ENCODE measurements around the gene ARHGAP45.

ARHGAP45 gene

GRCh38 chr19:1053176-1054101 is 13.5 kb upstream of the ARHGAP45 start:
- Histone ChIP-seq H3K23ac (ENCODE audit: low read depth, low read length, poor library complexity) (no peak overlapping the region), H3K4me1 (ENCODE audit: control insufficient read depth in 2 of 2, insufficient read depth in 1 of 2, low read depth in 1 of 2, low read length in 2 of 2) (peaks cover 0 to 2% of the 10 kb centered on the region in 2 donors), H4K91ac (ENCODE audit: low read depth, low read length, poor library complexity) (no peak overlapping the region), H2BK5ac (ENCODE audit: low read length) (no peak overlapping the region), H4K8ac (ENCODE audit: low read depth, low read length) (peak overlapping the region; percentile 48), H3K27ac (replicated peaks; ENCODE audit: low read length) (no peak overlapping the region), H3K18ac (ENCODE audit: low read length) (peak overlapping the region; percentile 72), H2BK12ac (ENCODE audit: low read length) (no peak overlapping the region), H2AFZ (ENCODE audit: low read length) (no peak overlapping the region), H3K14ac (ENCODE audit: low read length) (peak overlapping the region; percentile 84), H3K4ac (ENCODE audit: low read length) (no peak overlapping the region), H2BK15ac (ENCODE audit: low read length) (peak overlapping the region; percentile 26), H3K9me3 (replicated peaks in 1 of 2; ENCODE audit: control insufficient read depth in 2 of 2, insufficient read depth in 1 of 2, low read depth in 1 of 2, low read length in 2 of 2) (peaks cover 0 to 30% of the 10 kb centered on the region in 2 donors), H2AK5ac (ENCODE audit: low read depth, low read length) (peak overlapping the region; percentile 68), H2BK120ac (ENCODE audit: low read depth, low read length) (no peak overlapping the region), H3K79me1 (ENCODE audit: low read depth, low read length) (no peaks in the 10 kb centered on the region), H3K36me3 (replicated peaks in 1 of 2; ENCODE audit: control insufficient read depth in 2 of 2, insufficient read depth in 2 of 2, low read length in 2 of 2) (peaks cover 0 to 2% of the 10 kb centered on the region in 2 donors), H3K27me3 (ENCODE audit: control insufficient read depth in 3 of 3, insufficient read depth in 3 of 3, low read depth in 1 of 3, low read length in 3 of 3) (no peaks in the 10 kb centered on the region), H3K4me3 (ENCODE audit: low read length in 2 of 2) (no peak overlapping the region), H3K4me2 (ENCODE audit: insufficient read depth, low read length, poor library complexity, severe bottlenecking) (no peak overlapping the region), H3K9ac (ENCODE audit: low read depth, low read length, poor library complexity) (no peak overlapping the region)
- WGBS, 2 donors (ENCODE audit: extremely low coverage in 2 of 2, insufficient read length in 2 of 2, insufficient replicate concordance in 1 of 2): no CpG with 5 or more reads among the region's 31 CpGs
- no peak for DNase-seq (ENCODE audit: low spot score)

GRCh38 chr19:1054102-1055027 is 12.6 kb upstream of the ARHGAP45 start:
- peaks cover 0 to 4% of the 10 kb centered on the region in 2 donors for H3K36me3 ChIP-seq (replicated peaks in 1 of 2; ENCODE audit: control insufficient read depth in 2 of 2, insufficient read depth in 2 of 2, low read length in 2 of 2)
- no peak overlapping the region for H3K14ac ChIP-seq (ENCODE audit: low read length)
- no peak overlapping the region for H2BK12ac ChIP-seq (ENCODE audit: low read length)
- no peak overlapping the region for H2BK15ac ChIP-seq (ENCODE audit: low read length)
- no peak overlapping the region for H4K8ac ChIP-seq (ENCODE audit: low read depth, low read length)
- DNase-seq (ENCODE audit: low spot score): no peak
- H3K27ac ChIP-seq (replicated peaks; ENCODE audit: low read length): no peak overlapping the region
- no peaks in the 10 kb centered on the region for H3K4me1 ChIP-seq (ENCODE audit: control insufficient read depth in 2 of 2, insufficient read depth in 1 of 2, low read depth in 1 of 2, low read length in 2 of 2)
- H2BK120ac ChIP-seq (ENCODE audit: low read depth, low read length): no peak overlapping the region
- H3K9me3 ChIP-seq (replicated peaks in 1 of 2; ENCODE audit: control insufficient read depth in 2 of 2, insufficient read depth in 1 of 2, low read depth in 1 of 2, low read length in 2 of 2): peaks cover 0 to 36% of the 10 kb centered on the region in 2 donors
- H3K9ac ChIP-seq (ENCODE audit: low read depth, low read length, poor library complexity): no peak overlapping the region
- peak overlapping the region; percentile 22 for H3K18ac ChIP-seq (ENCODE audit: low read length)
- whole genome bisulfite sequencing, 2 donors (ENCODE audit: extremely low coverage in 2 of 2, insufficient read length in 2 of 2, insufficient replicate concordance in 1 of 2): no CpG with 5 or more reads among the region's 28 CpGs
- H2AFZ ChIP-seq (ENCODE audit: low read length): no peak overlapping the region
- no peak overlapping the region for H2BK5ac ChIP-seq (ENCODE audit: low read length)
- H3K79me1 ChIP-seq (ENCODE audit: low read depth, low read length): no peaks in the 10 kb centered on the region
- no peak overlapping the region for H3K4ac ChIP-seq (ENCODE audit: low read length)
- no peak overlapping the region for H4K91ac ChIP-seq (ENCODE audit: low read depth, low read length, poor library complexity)
- no peak overlapping the region for H3K4me3 ChIP-seq (ENCODE audit: low read length in 2 of 2)
- H3K27me3 ChIP-seq (ENCODE audit: control insufficient read depth in 3 of 3, insufficient read depth in 3 of 3, low read depth in 1 of 3, low read length in 3 of 3): no peaks in the 10 kb centered on the region
- H2AK5ac ChIP-seq (ENCODE audit: low read depth, low read length): no peak overlapping the region
- H3K23ac ChIP-seq (ENCODE audit: low read depth, low read length, poor library complexity): no peak overlapping the region
- H3K4me2 ChIP-seq (ENCODE audit: insufficient read depth, low read length, poor library complexity, severe bottlenecking): no peak overlapping the region

- H3K36me3 ChIP-seq (replicated peaks in 1 of 2; ENCODE audit: control insufficient read depth in 2 of 2, insufficient read depth in 2 of 2, low read length in 2 of 2): peaks cover 0 to 4% of the 10 kb centered on the region in 2 donors
- no peak overlapping the region for H2BK120ac ChIP-seq (ENCODE audit: low read depth, low read length)
- no peak overlapping the region for H3K4me2 ChIP-seq (ENCODE audit: insufficient read depth, low read length, poor library complexity, severe bottlenecking)
- no peak overlapping the region for H2AFZ ChIP-seq (ENCODE audit: low read length)
- H3K4ac ChIP-seq (ENCODE audit: low read length): no peak overlapping the region
- WGBS, 2 donors (ENCODE audit: extremely low coverage in 2 of 2, insufficient read length in 2 of 2, insufficient replicate concordance in 1 of 2): no CpG with 5 or more reads among the region's 14 CpGs
- no peaks in the 10 kb centered on the region for H3K79me1 ChIP-seq (ENCODE audit: low read depth, low read length)
- peak overlapping the region; percentile 46 for H2AK5ac ChIP-seq (ENCODE audit: low read depth, low read length)
- no peak for DNase-seq (ENCODE audit: low spot score)
- peaks cover 0 to 36% of the 10 kb centered on the region in 2 donors for H3K9me3 ChIP-seq (replicated peaks in 1 of 2; ENCODE audit: control insufficient read depth in 2 of 2, insufficient read depth in 1 of 2, low read depth in 1 of 2, low read length in 2 of 2)
- no peaks in the 10 kb centered on the region for H3K4me1 ChIP-seq (ENCODE audit: control insufficient read depth in 2 of 2, insufficient read depth in 1 of 2, low read depth in 1 of 2, low read length in 2 of 2)
- H3K9ac ChIP-seq (ENCODE audit: low read depth, low read length, poor library complexity): no peak overlapping the region
- no peak overlapping the region for H3K27ac ChIP-seq (replicated peaks; ENCODE audit: low read length)
- H3K4me3 ChIP-seq (ENCODE audit: low read length in 2 of 2): no peak overlapping the region
- H2BK12ac ChIP-seq (ENCODE audit: low read length): no peak overlapping the region
- no peak overlapping the region for H4K8ac ChIP-seq (ENCODE audit: low read depth, low read length)
- no peaks in the 10 kb centered on the region for H3K27me3 ChIP-seq (ENCODE audit: control insufficient read depth in 3 of 3, insufficient read depth in 3 of 3, low read depth in 1 of 3, low read length in 3 of 3)
- H3K14ac ChIP-seq (ENCODE audit: low read length): peak overlapping the region; percentile 38
- H3K18ac ChIP-seq (ENCODE audit: low read length): peak overlapping the region; percentile 22
- no peak overlapping the region for H2BK5ac ChIP-seq (ENCODE audit: low read length)
- H3K23ac ChIP-seq (ENCODE audit: low read depth, low read length, poor library complexity): no peak overlapping the region
- H2BK15ac ChIP-seq (ENCODE audit: low read length): no peak overlapping the region
- no peak overlapping the region for H4K91ac ChIP-seq (ENCODE audit: low read depth, low read length, poor library complexity)
Measured at GRCh38 chr19:1055028-1055425, 11.9 kb upstream of the ARHGAP45 start.
